Stimulated activated CD4-positive, alpha-beta T cell treated with anti-CD3 and anti-CD28 coated beads, Interleukin-15, amount 100 ng/mL, for 48 hours (primary cell): ENCODE measurements around the gene CHRNE.
"Not testable (repeated sequence)": the region's sequence is repeated elsewhere in the genome, so short reads cannot be mapped to it uniquely, and the experiment has no call there.

ENCODE experiments used
- DNase-seq, 2 donors: peaks; one replicate each; pipeline ENCODE4 v3.0.0-alpha.2; 2020; ENCODE audit warnings: low read depth in 2 of 2

CHRNE gene

DNA sequence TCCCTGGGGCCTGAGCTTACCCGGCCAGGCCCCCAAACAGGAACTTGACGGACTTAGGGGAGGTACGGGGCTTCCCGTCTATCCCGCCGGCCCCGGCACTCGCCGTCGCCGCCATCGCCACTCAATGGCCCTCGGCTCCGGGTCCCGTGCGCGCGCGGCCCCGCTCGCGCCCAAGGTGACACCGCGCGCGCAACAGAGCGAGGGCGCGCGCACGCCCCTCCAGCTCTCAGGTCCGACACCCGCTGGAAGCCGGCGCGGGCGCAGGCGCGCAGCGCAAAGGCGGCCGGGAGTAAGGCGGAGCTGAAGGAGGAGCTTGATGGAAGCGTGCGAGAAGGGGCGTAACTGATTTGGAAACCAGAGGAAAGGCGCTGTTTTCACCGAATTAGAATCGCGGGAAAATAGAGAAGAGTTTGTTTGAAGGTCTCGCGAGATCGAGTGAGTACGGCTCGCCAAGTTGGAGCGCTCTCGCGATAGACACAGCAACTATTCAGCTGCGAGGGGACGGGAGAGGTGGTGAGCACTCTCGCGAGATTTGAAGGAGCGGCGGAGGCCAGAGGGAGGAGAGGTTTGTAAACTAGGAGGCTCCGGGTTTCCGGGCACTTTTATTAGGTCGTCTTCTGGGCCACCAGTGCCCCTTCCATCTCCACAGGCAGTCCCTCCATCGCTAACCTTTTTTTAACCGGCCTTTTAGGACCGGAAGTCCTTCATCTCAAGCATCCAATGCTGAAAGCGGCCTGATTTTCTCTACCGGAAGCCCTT lies 37.1 kb upstream of the CHRNE start, which contains the start of the genes RNF167 and SLC25A11:
TSS of gene RNF167 (plus strand) at position 473 of the 759 bp plus-strand sequence. CDS start 642 bp downstream, outside the sequence.
TSS of gene SLC25A11 (minus strand) at position 251 of the 759 bp plus-strand sequence. CDS start at position 115, 136 bp downstream.
- DNase-seq: peak; percentile 94 to 97

DNA sequence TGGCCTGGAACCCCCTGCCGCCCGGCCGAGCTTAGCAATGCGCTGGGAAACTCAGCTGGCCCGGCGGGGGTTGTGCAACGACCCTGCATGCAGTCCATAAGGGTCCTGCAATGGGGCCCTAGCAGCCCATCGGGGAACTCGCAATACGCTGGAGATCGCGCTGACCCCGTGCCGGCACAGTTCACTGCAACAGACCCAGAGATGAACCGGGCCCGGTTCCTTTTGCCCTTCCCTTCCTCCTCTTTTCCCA lies 36.6 kb upstream of the CHRNE start:
- no peak for DNase-seq

DNA sequence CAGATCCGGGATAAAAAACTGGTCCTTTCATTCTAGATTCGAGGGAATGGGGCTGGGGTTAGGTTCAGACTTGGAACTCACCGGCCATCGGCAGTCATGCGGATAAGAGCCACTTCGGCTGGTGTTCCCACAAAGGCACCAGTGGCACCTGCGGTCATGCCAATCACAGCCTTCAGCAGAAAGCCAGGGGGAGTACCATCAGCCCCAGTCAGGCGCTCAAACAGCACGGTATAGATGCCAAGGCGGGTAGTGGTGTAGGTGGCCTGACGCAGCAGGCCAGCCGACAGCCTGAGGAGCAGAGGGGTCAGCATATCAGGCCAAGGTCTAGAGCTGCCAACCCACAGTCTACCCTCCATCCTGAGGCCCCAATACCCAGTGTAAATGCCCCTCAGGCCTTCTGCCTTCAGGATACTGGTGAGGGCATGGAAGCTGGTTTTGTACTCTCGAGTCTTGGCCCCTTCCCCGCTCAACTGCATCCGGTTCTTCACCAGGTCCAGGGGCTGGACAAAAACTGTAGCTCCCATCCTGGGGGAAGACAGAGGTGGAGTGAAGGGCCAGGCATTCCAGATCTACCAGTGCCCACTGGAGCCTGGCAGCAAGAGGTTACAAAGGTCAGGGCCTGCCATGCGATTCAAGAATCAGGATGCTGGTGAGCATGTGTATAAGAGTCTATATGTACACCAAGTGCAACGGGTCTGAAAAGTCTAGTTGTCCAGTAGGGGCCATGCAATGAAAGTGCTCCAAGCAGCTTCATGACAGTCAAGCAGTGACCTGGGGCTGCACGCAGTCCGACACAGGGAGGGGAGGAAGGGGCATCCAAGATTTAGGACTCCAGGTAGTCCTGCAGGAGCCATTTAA lies 36.0 kb upstream of the CHRNE start:
- no peak for DNase-seq

DNA sequence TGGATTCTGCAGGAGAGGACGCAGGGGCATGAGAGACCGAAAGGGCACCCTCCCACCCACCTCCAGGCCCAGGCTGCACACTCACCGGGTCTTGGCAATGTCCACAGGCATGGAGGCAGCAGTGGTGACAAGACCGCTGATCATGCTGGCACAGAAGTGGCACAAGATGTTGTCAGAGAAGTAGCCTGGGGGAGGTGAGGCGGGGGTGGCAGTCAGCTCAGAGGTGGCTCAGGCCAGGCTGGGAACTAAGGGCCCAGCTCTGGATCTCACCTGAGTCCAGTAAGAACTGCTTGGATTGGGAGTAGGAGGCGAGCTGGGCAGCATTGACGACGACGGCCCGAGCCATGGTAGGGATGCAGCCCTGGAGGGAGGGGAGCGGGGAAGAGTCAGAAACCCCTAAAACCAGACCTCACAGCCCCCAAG lies 35.2 kb upstream of the CHRNE start:
- no peak for DNase-seq

DNA sequence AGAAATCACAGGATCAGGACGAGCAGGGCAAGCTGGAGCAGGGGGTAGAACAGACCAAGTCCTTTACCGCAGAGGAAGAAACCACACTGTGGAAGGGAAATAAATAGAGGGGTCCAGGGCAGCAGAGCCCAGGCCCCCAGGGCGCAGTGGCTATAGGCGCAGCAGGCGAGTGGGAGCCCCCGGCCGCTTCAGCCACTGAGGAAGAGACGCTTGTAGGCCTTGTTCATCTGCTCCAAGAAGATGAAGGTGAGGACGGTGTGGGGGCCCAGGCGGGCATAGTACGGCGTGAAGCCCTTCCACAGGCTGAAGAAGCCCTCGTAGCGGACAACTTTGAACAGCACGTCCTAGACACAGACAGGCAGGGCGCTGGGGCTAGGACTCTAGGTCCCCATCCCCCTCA lies 34.7 kb upstream of the CHRNE start:
- DNase-seq: no peak

- DNase-seq: no peak
Measured at GRCh38 chr17:4936436-4936835, 33.5 kb upstream of the CHRNE start.

GRCh38 chr17:4935650-4936049 lies 32.8 kb upstream of the CHRNE start:
- DNase-seq: no peak

GRCh38 chr17:4934173-4934979 lies 31.5 kb upstream of the CHRNE start:
- DNase-seq: no peak

- DNase-seq: no peak
Measured at GRCh38 chr17:4933646-4934045, 30.7 kb upstream of the CHRNE start.

DNA sequence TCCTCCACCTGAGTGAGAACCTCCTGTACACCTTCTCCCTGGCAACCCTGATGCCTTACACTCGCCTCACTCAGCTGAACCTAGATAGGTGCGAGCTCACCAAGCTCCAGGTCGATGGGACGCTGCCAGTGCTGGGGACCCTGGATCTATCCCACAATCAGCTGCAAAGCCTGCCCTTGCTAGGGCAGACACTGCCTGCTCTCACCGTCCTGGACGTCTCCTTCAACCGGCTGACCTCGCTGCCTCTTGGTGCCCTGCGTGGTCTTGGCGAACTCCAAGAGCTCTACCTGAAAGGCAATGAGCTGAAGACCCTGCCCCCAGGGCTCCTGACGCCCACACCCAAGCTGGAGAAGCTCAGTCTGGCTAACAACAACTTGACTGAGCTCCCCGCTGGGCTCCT lies 29.9 kb upstream of the CHRNE start:
- no peak for DNase-seq

GRCh38 chr17:4931963-4932362 lies 29.1 kb upstream of the CHRNE start, which contains the start of gene GP1BA:
GP1BA (plus strand) TSS chr17:4932277; CDS start chr17:4932605, 328 bp downstream.
- DNase-seq: no peak

DNA sequence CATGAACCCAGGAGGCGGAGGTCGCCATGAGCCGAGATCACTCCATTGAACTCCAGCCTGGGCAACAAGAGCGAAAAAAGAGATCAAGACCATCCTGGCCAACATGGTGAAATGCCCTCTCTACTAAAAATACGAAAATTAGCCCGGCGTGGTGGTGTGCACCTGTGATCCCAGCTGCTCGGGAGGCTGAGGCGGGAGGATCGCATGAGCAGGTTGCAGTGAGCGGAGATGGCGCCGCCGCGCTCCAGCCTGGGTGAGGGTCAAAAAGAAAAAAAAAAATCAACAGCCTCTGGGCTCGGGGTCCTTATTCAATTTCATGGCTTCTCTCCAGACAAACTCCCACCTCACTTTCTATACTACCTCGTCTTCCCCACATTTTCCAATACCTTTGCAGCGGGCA lies 26.0 kb upstream of the CHRNE start:
- no peak for DNase-seq

DNA sequence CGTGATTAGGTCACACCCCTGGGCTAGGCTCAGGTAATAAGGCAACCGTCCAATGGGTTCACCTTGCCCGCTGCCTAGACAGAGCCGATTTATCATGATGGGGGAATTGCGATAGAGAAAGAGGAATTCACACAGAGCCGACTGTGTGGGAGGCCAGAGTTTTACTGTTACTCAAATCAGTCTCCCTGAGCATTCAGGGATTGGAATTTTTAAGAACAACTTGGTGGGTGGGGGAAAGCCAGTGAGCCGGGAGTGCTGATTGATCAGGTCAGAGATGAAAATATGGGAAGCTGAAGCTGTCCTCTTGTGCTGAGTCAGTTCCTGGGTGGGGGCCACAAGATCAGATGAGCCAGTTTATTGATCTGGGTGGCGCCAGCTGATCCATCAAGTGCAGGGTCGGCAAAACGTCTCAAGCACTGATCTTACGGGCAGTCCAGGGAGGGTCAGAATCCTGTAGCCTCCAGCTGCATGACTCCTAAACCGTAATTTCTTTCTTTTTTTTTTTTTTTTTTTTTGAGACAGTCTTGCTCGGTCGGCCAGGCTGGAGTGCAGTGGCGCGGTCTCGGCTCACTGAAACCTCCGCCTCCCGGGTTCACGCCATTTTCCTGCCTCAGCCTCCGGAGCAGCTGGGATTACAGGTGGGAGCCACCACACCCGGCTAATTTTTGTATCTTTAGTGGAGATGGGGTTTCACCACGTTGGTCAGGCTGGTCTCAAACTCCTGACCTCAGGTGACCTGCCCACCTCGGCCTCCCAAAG lies 23.9 kb upstream of the CHRNE start:
- DNase-seq: not testable (repeated sequence)

GRCh38 chr17:4921320-4921719 lies 18.4 kb upstream of the CHRNE start:
- DNase-seq: no peak

- DNase-seq: no peak
Measured at GRCh38 chr17:4920351-4921048, 17.6 kb upstream of the CHRNE start.

GRCh38 chr17:4919511-4920047 lies 16.7 kb upstream of the CHRNE start:
- no peak for DNase-seq

- not testable (repeated sequence) for DNase-seq
Measured at GRCh38 chr17:4914551-4914950, 11.7 kb upstream of the CHRNE start.

GRCh38 chr17:4913994-4914393 lies 11.1 kb upstream of the CHRNE start:
- no peak for DNase-seq

GRCh38 chr17:4908711-4909496 lies 6.0 kb upstream of the CHRNE start:
- DNase-seq: peak; percentile 62 to 64

GRCh38 chr17:4908301-4908700 lies 5.4 kb upstream of the CHRNE start:
- DNase-seq: no peak
